ENCODE data around the gene CD300C. TPM values are rescaled to one million over a fixed set of nuclear protein-coding genes. Genes with fewer than 3 reads are reported as not detected.

The CD300C gene
- total and polyA plus RNA-seq, 10 of the 15 experiments (the other 5 are each of a cell fraction or from before 2014, with no cell fraction given), result 0.12 to 0.38 (median 0.23) TPM; not detected in 3

- no peaks in the 10 kb centered on the region for H4K20me1 ChIP-seq (ENCODE audit: control insufficient read depth, insufficient read depth)
- no TSS peak for BruUV-seq (replicated peaks)
- no peak overlapping the region for H3K4me2 ChIP-seq (ENCODE audit: control insufficient read depth, insufficient read depth)
- no peak for DNase-seq (ENCODE audit: low read depth, low spot score)
- H2AFZ ChIP-seq (ENCODE audit: control insufficient read depth, low read depth, low read length), result no peak overlapping the region
- ChIA-PET RAD21 (ENCODE audit: unreplicated experiment) (no interaction called here), CTCF (no interaction called here), SMC1A (ENCODE audit: uncharacterized antibody, unreplicated experiment) (no interaction called here), POLR2A (no interaction called here)
- TF ChIP-seq NKRF (conservative IDR thresholded peaks at IDR 0.05), result no peak
- TF ChIP-seq NRF1 (conservative IDR thresholded peaks at IDR 0.05; ENCODE audit: low read depth, low read length), result no peak
- no peak for TF ChIP-seq IRF3 (IDR thresholded peaks at IDR 0.05)
- TF ChIP-seq ZNF274 (IDR thresholded peaks at IDR 0.05; ENCODE audit: insufficient read depth, insufficient read length), result no peak
- no peak for TF ChIP-seq RELA (IDR thresholded peaks at IDR 0.05; ENCODE audit: borderline replicate concordance, partially characterized antibody)
- TF ChIP-seq ZBTB40 (IDR thresholded peaks at IDR 0.05; ENCODE audit: borderline replicate concordance), result no peak
- TF ChIP-seq RB1 (IDR thresholded peaks at IDR 0.05; ENCODE audit: borderline replicate concordance), result no peak
- no peak for TF ChIP-seq TCF7 (IDR thresholded peaks at IDR 0.05; ENCODE audit: borderline replicate concordance)
- no peak for TF ChIP-seq ATF2 (IDR thresholded peaks at IDR 0.05; ENCODE audit: low read length)
- no peaks in the 10 kb centered on the region for H3K79me2 ChIP-seq (ENCODE audit: control insufficient read depth, insufficient read depth, low read length)
- no peak for ATAC-seq
- in situ Hi-C loops (cut with MboI) (no loop called here), intact Hi-C loops (cut with micrococcal nuclease; ENCODE audit: unreplicated experiment) (no loop called here)
- H3K27me3 ChIP-seq (replicated peaks in 1 of 2; ENCODE audit: control insufficient read depth in 2 of 2, insufficient read depth in 2 of 2, low read length in 1 of 2), result peaks cover 0 to 2% of the 10 kb centered on the region in 2 experiments; a peak in 2 of 4 replicates
- no peak overlapping the region for H3K27ac ChIP-seq (ENCODE audit: control insufficient read depth, insufficient read depth)
- WGBS (ENCODE audit: insufficient coverage, insufficient replicate concordance, low lambda C conversion rate, missing lambda C conversion rate), result 46% methylated on average over 17 of the region's 17 CpGs
- H3K4me3 ChIP-seq, result no peak overlapping the region
- FAIRE-seq, result no peak
- no peaks in the 10 kb centered on the region for H3K36me3 ChIP-seq (ENCODE audit: control insufficient read depth in 2 of 2, insufficient read depth in 2 of 2, low read length in 1 of 2)
- no peaks in the 10 kb centered on the region for H3K4me1 ChIP-seq (ENCODE audit: control insufficient read depth, insufficient read depth, low read length)
- no peak overlapping the region for H3K9ac ChIP-seq (ENCODE audit: control insufficient read depth, insufficient read depth, low read length)
- no peaks in the 10 kb centered on the region for H3K9me3 ChIP-seq (replicated peaks; ENCODE audit: control insufficient read depth, insufficient read depth, low read length)
Measured at GRCh38 chr17:74542727-74543383, 3.1 kb downstream of the CD300C start.

Data from GM12878 (cell line).